Aorta (tissue), 5 donors: ENCODE results near the gene FHIT. TPM values are rescaled to one million over a fixed set of nuclear protein-coding genes. Genes with fewer than 3 reads are reported as not detected.

Experiments used
- ATAC-seq: fragments of 200-7000 bp; cut with Tn5 transposase; one replicate; pipeline ENCODE4 v1.9.1; 2022; ENCODE audit warnings: moderate library complexity; ENCODE audit not compliant: low FRiP score
- DNase-seq, 2 donors: peaks; one replicate each; pipeline ENCODE4 v3.0.0-alpha.2; 2020
- H3K27ac ChIP-seq, 2 donors: one replicate each; pipeline ENCODE4 v1.5.1; 2013; ENCODE audit warnings: low read length in 2 of 2, mild to moderate bottlenecking in 2 of 2, moderate library complexity in 2 of 2, control low read depth in 1 of 2, inconsistent platforms in 1 of 2, low read depth in 1 of 2
- H3K27me3 ChIP-seq, 2 donors: one replicate each; pipeline ENCODE4 v1.6.1; 2013; ENCODE audit warnings: control low read depth in 1 of 2, low read length in 1 of 2, mild to moderate bottlenecking in 1 of 2, moderate library complexity in 1 of 2; ENCODE audit not compliant: insufficient read depth in 2 of 2, control insufficient read depth in 1 of 2
- H3K36me3 ChIP-seq, 2 donors: one replicate each; pipeline ENCODE4 v1.6.1; 2013; ENCODE audit warnings: control low read depth in 1 of 2, low read length in 1 of 2, mild to moderate bottlenecking in 1 of 2; ENCODE audit not compliant: insufficient read depth in 2 of 2, control insufficient read depth in 1 of 2
- H3K4me1 ChIP-seq, 2 donors: one replicate each; pipeline ENCODE4 v1.6.1; 2013; ENCODE audit warnings: low read length in 2 of 2, control low read depth in 1 of 2, mild to moderate bottlenecking in 1 of 2, moderate library complexity in 1 of 2; ENCODE audit not compliant: insufficient read depth in 2 of 2, control insufficient read depth in 1 of 2
- H3K4me3 ChIP-seq, 2 donors: one replicate each; pipeline ENCODE4 v1.5.1; 2013; ENCODE audit warnings: low read length in 2 of 2, control low read depth in 1 of 2, mild to moderate bottlenecking in 1 of 2
- H3K9me3 ChIP-seq: one replicate; pipeline ENCODE4 v1.6.1; 2013; ENCODE audit warnings: mild to moderate bottlenecking, low read length; ENCODE audit not compliant: control insufficient read depth
- WGBS, 2 donors: extraction: QIAGEN DNeasy Blood & Tissue Kit; methylation state at CpG; one replicate each; pipeline ENCODE4 v1.1.7; 2013; 5-methylcytosine and 5-hydroxymethylcytosine counted together
- intact Hi-C, 2 donors: fragments of 100-400 bp; cut with DNase I; formaldehyde crosslinking; loops; one replicate each; pipeline versions ENCODE4 v1.14.2 to v1.15.0; 2022
- polyA plus RNA-seq, 2 donors: library from polyadenylated mRNA; stranded (reverse); fragments of 200-250 nt; gene quantifications; one replicate each; pipeline ENCODE4 v1.2.3, GENCODE V29; 2013
- total RNA-seq, 2 donors: library from RNA; stranded (reverse); fragmentation: NEBNext Ultra II Directional; extraction: Animal tissue kit (Norgen Biotek cat#: 25700); gene quantifications; one replicate each; pipeline ENCODE4 v1.2.1, GENCODE V29; 2021
- donor health status: healthy with polysubstance abuse.
- donor health status: Bipolar disorder and iron deficiency.
- donor health status: DM: no; HTN: no; CAD: no.
- donor health status: DM: no; HTN: no; CAD: no.
- donor health status: DM: yes; HTN: yes; CAD: no.

Gene FHIT
- total and polyA plus RNA-seq, 4 donors = 1.1 to 9.2 (median 3.0) TPM

DNA sequence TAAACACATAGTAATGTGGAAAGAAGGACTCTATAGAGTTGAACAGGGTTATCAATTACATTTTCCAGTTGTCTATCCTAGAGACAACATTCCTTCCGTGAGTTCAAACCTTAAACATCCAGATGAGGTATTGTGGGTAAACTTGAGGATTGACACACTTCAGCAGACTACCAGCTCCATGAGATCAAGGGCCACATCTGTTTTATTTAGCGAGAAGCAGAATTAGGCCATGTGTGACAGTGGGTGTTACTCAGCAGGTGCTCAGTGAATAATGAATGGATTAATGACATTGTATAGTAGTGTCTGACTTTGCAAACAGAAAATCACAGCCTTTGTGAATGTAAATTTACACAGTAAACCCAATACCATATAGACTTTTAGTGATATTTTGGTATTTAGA is 1260.3 kb downstream of the FHIT start:
- Histone ChIP-seq H3K4me1 (no peaks in the 10 kb centered on the region), H3K27ac (no peak overlapping the region), H3K27me3 (no peaks in the 10 kb centered on the region), H3K4me3 (no peak overlapping the region), H3K36me3 (no peaks in the 10 kb centered on the region), H3K9me3 (no peaks in the 10 kb centered on the region)
- 94 to 97% methylated on average over 2 of the region's 2 CpGs for WGBS, 2 donors
- no peak for ATAC-seq
- intact Hi-C loops = no loop called here
- no peak for DNase-seq

DNA sequence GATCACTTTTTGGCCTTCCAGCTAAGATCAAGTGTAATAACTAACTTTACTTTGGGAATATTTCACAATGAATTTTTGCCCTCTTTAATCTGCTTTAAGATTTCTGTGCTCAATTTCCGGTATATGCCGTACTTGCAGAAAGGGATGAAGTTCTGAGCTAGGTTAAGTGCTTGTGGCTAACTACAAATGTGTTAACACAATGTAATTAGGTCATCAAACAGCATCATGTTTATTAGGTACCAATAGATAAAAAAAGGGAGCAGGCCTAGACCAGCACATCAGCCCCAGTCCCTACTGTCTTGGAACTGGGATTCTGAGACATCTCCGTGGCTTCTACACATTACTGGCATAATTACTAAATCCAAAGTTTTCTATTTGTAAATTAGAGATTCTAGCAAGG is 1268.7 kb downstream of the FHIT start:
- Histone ChIP-seq H3K27me3 (no peaks in the 10 kb centered on the region), H3K4me3 (no peak overlapping the region), H3K4me1 (no peaks in the 10 kb centered on the region), H3K27ac (no peak overlapping the region), H3K9me3 (no peaks in the 10 kb centered on the region), H3K36me3 (no peaks in the 10 kb centered on the region)
- intact Hi-C loops = no loop called here
- 76 to 98% methylated on average over 3 of the region's 3 CpGs for WGBS, 2 donors
- no peak for ATAC-seq
- no peak for DNase-seq

DNA sequence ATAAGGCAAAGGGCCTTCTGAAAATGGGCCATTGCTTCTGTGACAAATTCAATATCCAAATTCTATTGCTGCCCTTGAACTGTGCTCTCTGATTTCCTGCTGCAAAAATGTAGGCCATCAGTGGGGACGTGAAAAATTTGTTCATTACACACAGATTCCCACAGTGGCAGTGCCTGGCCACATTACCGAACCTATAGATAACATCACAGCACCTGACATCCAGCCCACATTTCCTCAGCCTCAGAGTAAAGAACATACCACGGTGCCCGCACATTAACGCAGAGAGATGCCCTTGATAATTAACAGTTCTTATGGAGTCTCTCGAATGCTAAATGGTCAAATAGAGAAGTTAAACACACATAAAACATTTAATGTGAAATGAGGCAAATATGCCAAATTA is 1269.9 kb downstream of the FHIT start:
- Histone ChIP-seq H3K9me3 (no peaks in the 10 kb centered on the region), H3K36me3 (no peaks in the 10 kb centered on the region), H3K27ac (no peak overlapping the region), H3K4me3 (no peak overlapping the region), H3K27me3 (no peaks in the 10 kb centered on the region), H3K4me1 (no peaks in the 10 kb centered on the region)
- DNase-seq (no peak), ATAC-seq (no peak)
- WGBS, 2 donors = 91 to 95% methylated on average over 6 of the region's 6 CpGs
- intact Hi-C loops = no loop called here

DNA sequence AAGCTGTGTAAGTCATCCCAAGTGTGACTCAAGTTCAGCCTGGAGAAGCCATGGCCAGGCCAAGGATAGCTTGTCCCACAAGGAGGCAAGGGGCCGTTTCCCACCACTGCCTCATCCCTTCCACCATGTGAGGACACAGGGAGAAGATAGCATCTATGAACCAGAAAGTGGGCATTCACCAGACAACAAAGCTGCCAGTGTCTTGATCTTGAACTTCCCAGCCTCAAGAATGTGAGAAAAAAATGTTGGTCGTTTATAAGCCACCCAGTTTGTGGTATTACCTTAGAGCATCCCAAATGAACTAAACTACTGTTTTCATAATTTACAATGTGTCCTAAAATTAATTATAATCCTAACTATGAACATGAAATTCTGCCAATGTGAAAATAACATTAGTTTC is 1270.7 kb downstream of the FHIT start:
- intact Hi-C loops = no loop called here
- WGBS, 2 donors = 16 to 46% methylated on average over 2 of the region's 2 CpGs
- H3K4me3 ChIP-seq = no peak overlapping the region
- H3K27me3 ChIP-seq = no peaks in the 10 kb centered on the region
- H3K36me3 ChIP-seq = no peaks in the 10 kb centered on the region
- no peak overlapping the region for H3K27ac ChIP-seq
- H3K9me3 ChIP-seq = no peaks in the 10 kb centered on the region
- no peak for DNase-seq
- H3K4me1 ChIP-seq = no peaks in the 10 kb centered on the region
- no peak for ATAC-seq

DNA sequence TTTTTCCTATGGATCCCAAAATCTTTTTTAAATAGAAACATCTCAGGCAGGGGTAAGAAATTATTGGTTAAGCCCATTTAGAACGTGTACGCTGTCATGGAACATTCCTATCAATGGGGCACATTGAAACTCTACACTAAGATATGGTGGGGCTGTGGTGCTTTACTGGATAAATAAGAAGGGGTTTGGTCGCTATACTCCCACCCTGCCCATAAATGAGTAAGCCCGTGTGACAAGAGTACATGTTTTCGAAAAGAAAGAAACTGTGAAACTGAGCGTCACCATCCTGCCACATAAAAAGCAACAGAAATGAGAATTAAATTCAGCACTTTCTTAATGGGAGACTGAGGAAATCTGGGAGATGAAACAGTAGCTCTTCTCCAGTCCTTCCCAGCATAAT is 1271.7 kb downstream of the FHIT start:
- ATAC-seq (no peak), DNase-seq (no peak)
- intact Hi-C loops = no loop called here
- no peaks in the 10 kb centered on the region for H3K9me3 ChIP-seq
- no peaks in the 10 kb centered on the region for H3K36me3 ChIP-seq
- no peaks in the 10 kb centered on the region for H3K27me3 ChIP-seq
- H3K4me1 ChIP-seq = no peaks in the 10 kb centered on the region
- no peak overlapping the region for H3K4me3 ChIP-seq
- 92 to 93% methylated on average over 6 of the region's 6 CpGs for WGBS, 2 donors
- H3K27ac ChIP-seq = no peak overlapping the region

DNA sequence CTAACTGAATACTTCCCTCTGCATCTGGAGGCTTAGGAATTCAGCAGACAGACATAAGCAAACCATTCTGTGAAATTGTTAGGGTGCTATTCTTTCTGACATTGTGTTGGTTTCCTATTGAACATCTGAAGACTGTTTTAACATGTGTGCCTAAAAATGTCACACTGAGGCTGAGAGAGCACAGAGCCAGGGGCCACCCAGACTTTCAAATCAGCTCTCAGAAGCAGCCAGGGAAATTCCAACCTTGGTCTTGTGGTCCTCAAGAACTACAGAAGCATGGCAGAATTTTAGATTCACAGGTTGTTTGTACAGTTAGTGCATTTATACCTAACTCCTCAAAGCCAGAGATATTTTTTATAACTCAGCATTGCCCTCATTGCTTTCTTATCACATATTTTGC is 1272.3 kb downstream of the FHIT start:
- H3K27me3 ChIP-seq = no peaks in the 10 kb centered on the region
- ATAC-seq (no peak), DNase-seq (no peak)
- H3K36me3 ChIP-seq = no peaks in the 10 kb centered on the region
- intact Hi-C loops = no loop called here
- H3K4me3 ChIP-seq = no peak overlapping the region
- no peaks in the 10 kb centered on the region for H3K4me1 ChIP-seq
- H3K9me3 ChIP-seq = no peaks in the 10 kb centered on the region
- H3K27ac ChIP-seq = no peak overlapping the region

DNA sequence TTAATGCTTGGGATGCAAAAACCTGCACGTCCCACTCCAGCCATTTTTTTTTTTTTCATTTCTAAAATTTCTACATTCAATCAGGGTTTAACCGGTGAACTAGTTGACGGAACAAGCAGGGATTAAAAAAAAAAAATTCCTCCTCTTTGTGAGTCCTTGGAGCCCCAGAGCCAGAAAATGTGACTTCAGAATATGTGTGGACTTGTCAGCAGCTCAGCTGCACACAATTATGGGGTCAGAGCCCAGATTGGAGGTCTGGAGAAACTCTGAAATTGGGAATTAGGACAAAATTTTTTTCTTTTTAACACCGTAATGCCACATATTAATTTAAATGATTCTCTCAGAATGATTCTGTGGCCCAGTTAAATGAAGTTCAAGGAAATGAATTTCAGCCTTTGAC is 1280.5 kb downstream of the FHIT start:
- H3K9me3 ChIP-seq = peaks cover 1% of the 10 kb centered on the region
- no peaks in the 10 kb centered on the region for H3K27me3 ChIP-seq
- intact Hi-C loops = no loop called here
- ATAC-seq (no peak), DNase-seq (no peak)
- no peak overlapping the region for H3K27ac ChIP-seq
- H3K36me3 ChIP-seq = no peaks in the 10 kb centered on the region
- no peaks in the 10 kb centered on the region for H3K4me1 ChIP-seq
- WGBS, 2 donors = 27 to 40% methylated on average over 4 of the region's 4 CpGs
- no peak overlapping the region for H3K4me3 ChIP-seq

DNA sequence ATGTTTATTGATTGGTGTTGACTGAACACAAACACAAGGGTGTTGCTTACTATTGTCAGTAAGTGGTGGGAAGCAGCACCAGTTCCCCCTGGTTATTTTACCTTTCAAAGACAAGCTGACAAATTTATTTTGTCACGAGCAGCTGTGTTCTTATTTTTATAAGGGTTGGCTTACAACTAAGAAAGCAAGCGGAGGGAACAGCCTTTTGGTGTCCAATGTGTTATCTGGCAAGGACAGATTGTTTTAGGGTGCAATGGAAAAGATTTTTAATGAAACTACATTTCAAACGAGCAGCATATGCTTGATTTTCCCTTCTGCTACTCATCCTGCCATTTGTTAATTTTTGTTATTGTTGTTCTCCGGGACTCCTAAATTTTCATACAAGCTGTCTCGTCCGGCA is 1280.9 kb downstream of the FHIT start:
- no peak for DNase-seq
- no peaks in the 10 kb centered on the region for H3K4me1 ChIP-seq
- intact Hi-C loops = no loop called here
- no peak for ATAC-seq
- 26 to 28% methylated on average over 6 of the region's 6 CpGs for WGBS, 2 donors
- no peaks in the 10 kb centered on the region for H3K27me3 ChIP-seq
- H3K4me3 ChIP-seq = no peak overlapping the region
- peaks cover 1% of the 10 kb centered on the region for H3K9me3 ChIP-seq
- no peaks in the 10 kb centered on the region for H3K36me3 ChIP-seq
- no peak overlapping the region for H3K27ac ChIP-seq

DNA sequence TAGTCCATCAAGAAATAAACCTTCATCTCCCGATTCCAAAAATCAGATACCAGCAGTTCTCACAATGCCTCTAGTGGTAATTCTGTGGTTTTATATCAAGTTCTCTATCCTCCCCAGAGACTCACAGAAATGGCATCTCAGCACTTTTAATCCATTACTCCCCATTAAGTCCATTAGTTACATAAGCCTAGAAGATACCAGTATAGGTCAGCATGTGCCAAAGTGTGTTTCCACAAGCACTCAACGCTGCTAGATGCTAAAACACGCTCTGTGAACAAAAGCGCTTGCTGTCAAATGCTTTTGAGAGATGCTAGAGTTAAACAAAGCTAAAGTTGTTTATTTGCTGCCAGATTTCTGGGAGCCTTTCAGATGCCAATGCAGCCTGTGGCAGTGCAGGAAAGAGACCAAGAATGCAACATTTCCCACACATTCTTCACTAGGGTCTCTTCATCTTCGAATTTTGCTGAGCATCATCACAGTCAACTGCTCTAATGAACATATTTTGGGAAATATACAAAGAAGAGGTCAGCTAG is 1282.7 kb downstream of the FHIT start:
- DNase-seq = no peak
- Histone ChIP-seq H3K27ac (no peak overlapping the region), H3K4me1 (no peaks in the 10 kb centered on the region), H3K9me3 (peaks cover 1% of the 10 kb centered on the region), H3K27me3 (no peaks in the 10 kb centered on the region), H3K4me3 (no peak overlapping the region), H3K36me3 (no peaks in the 10 kb centered on the region)
- intact Hi-C loops = no loop called here
- ATAC-seq = no peak
- 81 to 88% methylated on average over 5 of the region's 5 CpGs for WGBS, 2 donors
